Heart left ventricle (tissue), 16 donors: Measurements from ENCODE around the gene SEMG1. TPM values are rescaled to one million over a fixed set of nuclear protein-coding genes. Genes with fewer than 3 reads are reported as not detected.

ENCODE experiments used
- ATAC-seq, 4 donors: fragments of 200-7000 bp; cut with Tn5 transposase; one replicate each; pipeline ENCODE4 v1.9.1; 2020 to 2022; ENCODE audit warnings: moderate library complexity in 4 of 4, mild to moderate bottlenecking in 3 of 4, moderate number of reproducible peaks in 1 of 4
- DNase-seq, 5 donors: peaks; one replicate each; pipeline ENCODE4 v3.0.0-alpha.2; 2020
- H3K27ac ChIP-seq, 12 donors: fragments of 200-600 bp; sonication (generic) in 4 of 12; one replicate each; pipeline versions ENCODE4 v1.5.0 to v1.8.0; 2016 to 2022; ENCODE audit warnings: mild to moderate bottlenecking in 2 of 12
- H3K27me3 ChIP-seq, 9 donors: fragments of 200-600 bp; sonication (generic) in 2 of 9; one replicate each; pipeline versions ENCODE4 v1.5.1 to v1.8.0; 2016 to 2022; ENCODE audit warnings: mild to moderate bottlenecking in 3 of 9
- H3K36me3 ChIP-seq, 9 donors: fragments of 200-600 bp; sonication (generic) in 2 of 9; one replicate each; pipeline versions ENCODE4 v1.5.0 to v1.8.0; 2018 to 2022; ENCODE audit warnings: mild to moderate bottlenecking in 2 of 9
- H3K4me1 ChIP-seq, 12 donors: fragments of 200-600 bp; sonication (generic) in 4 of 12; one replicate each; pipeline versions ENCODE4 v1.5.0 to v1.8.0; 2016 to 2022; ENCODE audit warnings: mild to moderate bottlenecking in 3 of 12
- H3K4me3 ChIP-seq, 12 donors: fragments of 200-600 bp; sonication (generic) in 4 of 12; one replicate each; pipeline versions ENCODE4 v1.5.0 to v1.8.0; 2017 to 2022; ENCODE audit warnings: mild to moderate bottlenecking in 9 of 12, moderate library complexity in 4 of 12
- H3K9me3 ChIP-seq, 12 donors: fragments of 200-600 bp; sonication (generic) in 4 of 12; one replicate each; pipeline versions ENCODE4 v1.5.0 to v1.8.0; 2016 to 2022; ENCODE audit warnings: mild to moderate bottlenecking in 1 of 12
- CTCF ChIP-seq, 12 donors: fragments of 200-600 bp; sonication (generic) in 4 of 12; IDR thresholded peaks; one replicate each; pipeline versions ENCODE4 v1.5.0 to v1.8.0; 2018 to 2022; ENCODE audit warnings: antibody characterized with exemption in 12 of 12, mild to moderate bottlenecking in 5 of 12
- POLR2A ChIP-seq, 2 donors: fragments of 450-650 bp; IDR thresholded peaks; one replicate each; pipeline ENCODE4 v1.6.1; 2017; ENCODE audit warnings: antibody characterized with exemption in 2 of 2, mild to moderate bottlenecking in 2 of 2, moderate library complexity in 2 of 2
- WGBS, 4 donors: extraction: QIAGEN DNeasy Blood & Tissue Kit in 2 of 4; methylation state at CpG; one replicate each; pipeline versions ENCODE4 v1.1.5 to v1.1.7; 2013 to 2018; 5-methylcytosine and 5-hydroxymethylcytosine counted together
- intact Hi-C, 10 donors: fragments of 100-400 bp; cut with DNase I; formaldehyde crosslinking; loops; one replicate each; pipeline versions ENCODE4 v1.11.1 to v1.14.2; 2022
- polyA plus RNA-seq, 2 donors: library from polyadenylated mRNA; stranded (reverse); fragments of 200-250 nt; gene quantifications; one replicate each; pipeline ENCODE4 v1.2.3, GENCODE V29; 2013
- total RNA-seq, 9 donors: library from RNA; depleted of rRNA in 2 of 9; stranded (reverse); fragments of >200 nt in 2 of 9; fragmentation: NEBNext Ultra II Directional in 3 of 9; extraction: Animal tissue kit (Norgen Biotek cat#: 25700) in 3 of 9; gene quantifications; one replicate each; pipeline versions ENCODE4 v1.1.0 to v1.2.4, GENCODE V29; 2016 to 2023
- donor health status: ischemic (EF 13 %, LVEDD 7.1; RV severe dilation, severe dysfunction).
- donor health status: healthy with polysubstance abuse.
- donor health status: DM: no; HTN: yes; CAD: no.
- donor health status: DM: no; HTN: no; CAD: no.
- donor health status: ischemic (EF 25% LVEDD 6.9; RV normal size, moderate dysfunction).
- donor health status: ischemic (EF 25% LVEDD 5.7; RV mildly dilated, moderate dysfunction).
- donor health status: healthy.
- donor health status: DM: yes; HTN: yes; CAD: no.
- donor health status: ischemic (EF 35%, LVEDD 5.7; RV mildly dilated, moderate dysfunction).
- donor health status: nonischemic (EF 11% LVEDD 7.7; RV severe dilation, severe dysfunction).
- donor health status: DM: yes; HTN: yes; CAD: no.
- donor health status: PGD.
- donor health status: ischemic (EF 29% LVEDD 5.4; RV normal size, mild dysfunction).
- donor health status: nonischemic (EF 23%, LVEDD 6.1; RV moderate dilation, normal function).

The SEMG1 gene
- total and polyA plus RNA-seq, 11 donors: not detected

GRCh38 chr20:45211569-45212474 lies 5.0 kb downstream of the SEMG1 start:
- TF ChIP-seq CTCF (IDR thresholded peaks at IDR 0.05) (no peak), POLR2A (IDR thresholded peaks at IDR 0.05) (no peak)
- Histone ChIP-seq H3K9me3 (no peaks in the 10 kb centered on the region), H3K36me3 (no peaks in the 10 kb centered on the region), H3K4me1 (no peaks in the 10 kb centered on the region), H3K27ac (no peak overlapping the region), H3K27me3 (peaks cover 0 to 11% (median 0%) of the 10 kb centered on the region in 9 donors), H3K4me3 (no peak overlapping the region)
- intact Hi-C loops: loop anchor here in 1 of 10 donors (10.0 kb wide), 1 partner anchor 57 kb away; no protein-coding TSS in a partner anchor
- ATAC-seq: no peak
- DNase-seq: no peak

DNA sequence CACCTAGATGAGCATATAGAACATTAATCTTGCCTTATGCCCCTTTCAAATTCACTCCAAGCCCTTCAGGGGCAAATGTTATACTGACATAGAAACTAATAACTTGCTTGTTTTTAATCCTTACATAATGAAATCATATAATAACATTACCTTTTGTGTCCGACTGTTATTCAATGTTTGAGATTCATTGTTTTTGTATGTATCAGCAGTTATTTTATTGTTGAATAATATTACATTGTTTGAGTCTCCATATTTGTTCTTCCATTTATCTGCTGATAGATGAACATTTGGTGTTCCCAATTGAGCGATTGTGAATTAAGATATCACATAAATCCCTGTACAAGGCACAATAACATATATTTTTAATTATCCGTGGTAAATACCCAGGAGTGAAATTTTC lies 6.0 kb downstream of the SEMG1 start:
- 81 to 83% (median 82%) methylated on average over 3 of the region's 3 CpGs for WGBS, 4 donors
- no peak for ATAC-seq
- Histone ChIP-seq H3K27me3 (peaks cover 0 to 6% (median 0%) of the 10 kb centered on the region in 9 donors), H3K36me3 (no peaks in the 10 kb centered on the region), H3K4me1 (no peaks in the 10 kb centered on the region), H3K27ac (no peak overlapping the region), H3K4me3 (no peak overlapping the region), H3K9me3 (no peaks in the 10 kb centered on the region)
- TF ChIP-seq CTCF (IDR thresholded peaks at IDR 0.05) (no peak), POLR2A (IDR thresholded peaks at IDR 0.05) (no peak)
- no peak for DNase-seq
- intact Hi-C loops: loop anchor here in 1 of 10 donors (10.0 kb wide), 1 partner anchor 58 kb away; no protein-coding TSS in a partner anchor

DNA sequence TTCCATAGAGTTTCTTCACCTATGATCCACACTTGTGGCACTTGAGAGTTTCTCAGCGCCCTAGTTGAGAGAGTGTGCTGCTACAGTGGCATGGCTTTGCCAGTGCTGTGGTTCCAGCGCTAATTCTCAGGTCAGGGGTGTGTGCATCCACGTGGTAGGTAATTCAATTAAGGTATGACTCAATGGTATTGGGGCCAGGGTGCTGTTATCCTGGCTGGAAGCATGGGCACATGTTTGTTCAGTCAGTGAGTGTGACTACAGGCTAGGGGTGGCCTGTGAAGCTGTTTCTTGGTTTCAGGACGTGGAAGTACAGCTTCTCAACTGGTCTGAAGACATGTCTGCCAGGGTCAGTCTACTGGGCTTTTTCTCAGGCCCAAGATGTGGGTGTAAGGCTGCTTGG lies 11.3 kb downstream of the SEMG1 start:
- H3K4me3 ChIP-seq: no peak overlapping the region
- intact Hi-C loops: loop anchor here in 1 of 10 donors (10.0 kb wide), 1 partner anchor 63 kb away; no protein-coding TSS in a partner anchor
- TF ChIP-seq POLR2A (IDR thresholded peaks at IDR 0.05) (no peak), CTCF (IDR thresholded peaks at IDR 0.05) (no peak)
- 64 to 72% (median 69%) methylated on average over 4 of the region's 4 CpGs for WGBS, 4 donors
- no peaks in the 10 kb centered on the region for H3K9me3 ChIP-seq
- DNase-seq: no peak
- peaks cover 0 to 13% (median 0%) of the 10 kb centered on the region in 9 donors for H3K27me3 ChIP-seq
- ATAC-seq: no peak
- H3K4me1 ChIP-seq: no peaks in the 10 kb centered on the region
- no peaks in the 10 kb centered on the region for H3K36me3 ChIP-seq
- no peak overlapping the region for H3K27ac ChIP-seq

- 40 to 80% (median 77%) methylated on average over 2 of the region's 2 CpGs; no CpG with 5 or more reads in 1 of the 4 donors for WGBS, 4 donors
- intact Hi-C loops: loop anchor here in 1 of 10 donors (10.0 kb wide), 1 partner anchor 64 kb away; no protein-coding TSS in a partner anchor
- Histone ChIP-seq H3K36me3 (no peaks in the 10 kb centered on the region), H3K9me3 (no peaks in the 10 kb centered on the region), H3K27ac (no peak overlapping the region), H3K4me3 (no peak overlapping the region), H3K4me1 (no peaks in the 10 kb centered on the region), H3K27me3 (peaks cover 0 to 17% (median 0%) of the 10 kb centered on the region in 9 donors)
- ATAC-seq: no peak
- DNase-seq: no peak
- TF ChIP-seq CTCF (IDR thresholded peaks at IDR 0.05): no peak
- TF ChIP-seq POLR2A (IDR thresholded peaks at IDR 0.05): no peak
Measured at GRCh38 chr20:45218636-45219035, 11.8 kb downstream of the SEMG1 start.
